GM10847 (cell line): Measurements from ENCODE around the gene AUNIP.

Experiments
- POLR2A ChIP-seq: IDR thresholded peaks from 2 replicates; pipeline ENCODE4 v1.6.1; 2011; ENCODE audit not compliant: insufficient read length; ENCODE audit errors: extremely low read depth

AUNIP gene

DNA sequence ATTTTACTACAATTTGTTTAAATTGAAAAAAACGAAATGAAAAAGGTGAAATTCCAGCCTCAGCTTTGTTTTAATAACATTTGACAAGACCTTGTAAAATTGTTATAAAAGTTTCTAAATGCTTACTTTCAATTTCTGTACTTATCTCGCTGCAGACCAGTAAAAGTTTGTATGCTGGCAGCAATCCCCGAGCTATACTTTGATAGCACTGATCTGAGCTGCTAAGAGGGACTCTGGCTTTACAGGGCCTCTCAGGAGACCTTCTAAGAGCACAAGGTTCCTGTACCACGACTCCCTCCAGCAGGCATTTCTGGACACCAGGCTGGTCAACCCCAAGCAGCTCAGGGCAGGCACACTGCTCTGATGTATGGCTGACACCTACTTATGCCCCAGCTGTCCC, 33.9 kb upstream of the AUNIP start:
- TF ChIP-seq POLR2A: no peak

DNA sequence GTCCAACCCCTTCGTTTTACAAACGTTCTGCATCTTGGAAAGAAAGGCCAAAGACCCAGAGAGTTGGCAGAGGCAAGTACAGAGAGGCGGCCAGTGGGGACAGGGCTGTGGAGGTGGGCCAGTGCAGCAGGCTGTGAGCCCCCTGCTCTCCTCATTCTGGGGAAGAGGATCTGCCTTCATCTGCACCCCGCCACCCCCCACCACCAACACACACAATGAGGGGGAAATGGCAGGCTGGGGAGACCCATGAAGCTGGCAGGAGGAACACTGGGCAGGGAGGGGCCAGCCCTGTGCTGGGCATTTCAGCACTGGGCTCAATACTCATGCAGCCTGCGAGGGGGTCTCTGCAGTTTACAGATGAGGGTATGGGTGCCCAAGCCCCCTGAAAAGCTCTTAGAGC, 32.3 kb upstream of the AUNIP start:
- TF ChIP-seq POLR2A: no peak

DNA sequence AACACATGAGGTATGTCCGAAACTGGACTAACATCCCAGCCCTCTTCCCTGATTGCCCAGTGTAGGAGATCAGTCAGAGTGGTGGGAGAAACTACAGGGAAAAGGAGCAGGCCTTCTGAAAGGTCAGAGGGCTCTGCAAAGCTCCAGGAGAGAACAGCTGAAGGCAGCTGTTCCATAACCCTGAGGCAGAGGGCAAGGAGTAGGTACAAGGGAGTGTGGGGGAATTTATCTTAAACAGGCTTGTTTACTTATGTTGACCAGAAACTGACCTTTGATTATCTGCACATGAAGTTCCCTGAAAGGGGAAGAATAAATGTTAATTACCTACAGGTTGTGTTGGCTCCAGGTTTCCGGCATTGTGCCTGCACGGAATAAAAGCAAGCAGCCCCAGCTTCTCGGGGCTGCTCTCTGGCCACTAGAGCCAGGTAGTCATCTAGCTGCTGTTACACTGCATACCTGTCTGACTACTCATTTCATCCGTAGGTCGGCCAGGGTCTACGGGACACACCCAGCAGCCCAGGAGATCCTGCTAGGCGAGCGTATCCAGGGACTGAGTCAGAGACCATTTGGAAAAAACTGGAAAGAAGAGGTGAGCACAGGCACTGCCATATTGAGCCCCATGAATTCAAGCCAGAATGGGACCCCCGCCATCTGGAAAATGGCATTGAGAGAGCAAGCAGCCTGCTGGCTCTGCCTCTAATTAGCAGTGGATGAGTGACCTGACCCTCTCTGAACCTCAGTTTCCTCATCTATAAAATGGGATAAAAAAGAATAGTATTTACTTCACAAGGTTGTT, 31.2 kb upstream of the AUNIP start:
- TF ChIP-seq POLR2A: no peak

DNA sequence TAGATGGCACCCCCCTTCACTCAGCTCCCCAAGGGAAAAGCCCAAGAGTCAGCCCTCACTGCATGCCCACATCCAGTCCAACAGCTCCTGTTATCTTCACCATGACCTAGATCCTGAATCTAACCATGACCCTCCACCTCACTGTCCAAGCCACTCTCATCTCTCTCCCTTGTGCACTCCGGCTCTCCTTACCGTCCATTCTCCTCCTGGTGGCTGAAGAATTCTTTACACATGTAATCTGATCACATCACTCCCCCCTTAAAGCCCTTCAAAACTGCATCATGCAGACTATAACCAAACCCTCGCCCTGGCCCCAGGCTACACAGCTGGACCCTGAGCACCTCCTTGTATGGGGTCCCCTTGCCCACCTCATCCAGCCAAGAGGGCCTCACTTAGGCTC, 30.2 kb upstream of the AUNIP start:
- no peak for TF ChIP-seq POLR2A

DNA sequence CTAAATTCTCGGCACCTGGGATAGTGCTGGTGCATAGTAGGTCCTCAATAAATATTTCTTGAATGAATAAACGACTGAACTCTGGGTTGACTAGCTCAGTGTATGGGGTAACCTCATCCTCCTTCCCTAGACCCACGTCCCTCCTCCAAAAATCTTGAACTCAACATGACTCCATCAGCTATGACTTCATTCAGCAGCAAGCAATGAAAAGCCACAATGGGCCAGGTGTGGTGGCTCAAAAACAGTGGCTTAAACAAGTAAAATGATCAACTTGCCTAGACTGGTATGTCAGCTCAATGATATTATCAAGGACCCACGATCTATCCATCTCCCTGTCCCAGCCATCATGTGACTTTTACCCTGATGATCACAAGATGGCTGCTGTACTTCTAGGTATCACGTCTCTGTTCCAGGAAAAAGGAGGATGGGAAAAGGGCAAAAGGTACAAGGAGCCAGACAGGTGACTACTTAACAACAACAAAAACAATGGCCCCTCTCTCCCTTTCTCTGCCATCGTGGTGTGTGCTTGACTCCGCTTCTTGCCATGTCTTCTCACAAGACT, 29.2 kb upstream of the AUNIP start:
- TF ChIP-seq POLR2A: no peak

DNA sequence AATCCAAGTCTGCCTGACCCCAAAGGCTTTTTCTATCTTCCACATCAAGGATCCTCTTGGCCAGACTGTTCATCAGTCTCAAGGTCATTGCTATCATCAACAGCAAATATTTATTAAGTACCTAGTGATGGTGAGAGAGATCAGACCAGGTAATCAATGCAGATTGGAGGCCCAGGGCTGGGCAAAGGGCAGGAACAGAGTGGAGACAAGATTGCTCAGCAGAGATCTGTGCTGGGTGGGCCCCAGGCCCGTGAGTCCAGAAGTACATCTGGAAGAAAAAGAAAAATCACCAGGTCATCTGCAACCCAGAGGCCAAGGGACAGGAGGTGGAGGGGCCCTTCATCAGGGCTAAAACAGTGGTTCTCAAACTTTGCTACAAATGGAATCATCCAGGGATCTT, 26.3 kb upstream of the AUNIP start:
- no peak for TF ChIP-seq POLR2A

DNA sequence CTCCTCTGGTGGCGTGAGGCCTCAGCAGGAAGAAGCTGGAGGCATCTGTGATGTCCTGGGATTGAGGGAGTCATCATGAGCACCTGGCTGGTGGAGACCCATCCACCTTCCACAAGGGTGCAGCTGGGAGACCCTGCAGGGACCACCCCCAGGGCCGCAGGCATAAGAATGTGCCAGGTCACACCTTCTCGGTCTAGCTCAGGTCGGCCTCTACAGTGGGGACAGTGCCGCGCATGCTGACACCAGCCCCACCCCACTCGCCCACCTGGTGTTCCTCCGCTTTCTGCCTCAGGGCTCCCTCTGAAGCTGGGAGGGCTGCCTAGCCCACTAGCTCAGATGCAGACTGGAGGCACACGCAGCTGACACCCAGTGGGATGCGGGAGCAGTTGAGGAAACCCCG, 22.0 kb upstream of the AUNIP start:
- TF ChIP-seq POLR2A: no peak

DNA sequence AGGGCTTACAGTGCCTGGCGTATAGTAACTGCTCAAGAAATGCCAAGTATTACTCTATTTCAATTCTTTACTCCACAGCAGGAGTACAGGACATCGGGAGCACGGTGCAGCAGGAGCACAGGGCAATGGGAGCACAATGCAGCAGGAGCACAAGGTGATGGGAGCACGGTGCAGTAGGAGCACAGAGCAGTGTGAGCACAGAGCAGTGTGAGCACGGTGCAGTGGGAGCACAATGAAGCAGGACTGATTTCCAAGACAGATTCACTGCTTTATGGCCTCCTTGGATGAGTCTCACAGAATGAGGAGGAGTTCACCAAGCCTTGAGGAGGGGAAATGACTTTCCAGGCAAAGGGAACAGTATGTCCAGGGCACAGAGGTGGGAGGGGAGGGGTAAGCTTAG, 21.3 kb upstream of the AUNIP start:
- no peak for TF ChIP-seq POLR2A

DNA sequence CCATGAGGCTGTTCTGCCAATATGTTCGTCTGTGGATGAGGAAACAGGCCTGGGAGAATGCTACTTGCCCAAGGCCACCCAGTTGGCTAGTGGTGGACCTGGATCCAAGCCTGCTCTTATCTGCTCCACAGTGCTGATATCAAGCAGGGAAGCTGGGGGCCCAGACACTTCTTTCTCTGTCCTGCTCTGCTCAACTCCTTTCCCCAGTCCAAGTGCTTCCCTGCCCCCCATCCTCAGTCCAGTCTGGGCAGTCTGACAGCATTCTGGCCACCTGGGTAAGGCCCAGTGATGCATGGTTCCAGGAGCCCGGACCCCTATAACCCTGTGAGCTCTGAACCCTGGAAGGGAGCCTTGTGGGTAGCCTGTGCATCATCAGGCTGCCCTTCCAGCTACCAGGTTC, 20.4 kb upstream of the AUNIP start:
- no peak for TF ChIP-seq POLR2A

DNA sequence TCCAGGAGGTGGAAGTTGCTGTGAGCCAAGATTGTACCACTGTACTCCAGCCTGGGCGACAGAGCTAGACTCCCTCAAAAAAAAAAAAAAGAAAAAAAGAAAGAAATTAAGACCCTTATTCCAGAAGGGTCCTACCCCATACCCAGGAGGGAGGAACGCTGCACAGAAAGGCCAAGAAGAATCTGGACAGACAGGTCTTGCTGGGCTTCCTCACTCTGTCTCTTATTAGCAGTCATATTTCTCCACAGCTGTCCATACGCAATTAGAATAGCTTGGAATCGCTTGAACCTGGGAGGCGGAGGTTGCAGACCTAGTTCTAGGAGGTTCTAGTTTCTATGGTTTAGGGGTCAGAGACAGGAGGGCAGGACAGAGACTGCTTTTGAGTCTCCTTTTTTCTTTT, 19.4 kb upstream of the AUNIP start:
- TF ChIP-seq POLR2A: no peak

DNA sequence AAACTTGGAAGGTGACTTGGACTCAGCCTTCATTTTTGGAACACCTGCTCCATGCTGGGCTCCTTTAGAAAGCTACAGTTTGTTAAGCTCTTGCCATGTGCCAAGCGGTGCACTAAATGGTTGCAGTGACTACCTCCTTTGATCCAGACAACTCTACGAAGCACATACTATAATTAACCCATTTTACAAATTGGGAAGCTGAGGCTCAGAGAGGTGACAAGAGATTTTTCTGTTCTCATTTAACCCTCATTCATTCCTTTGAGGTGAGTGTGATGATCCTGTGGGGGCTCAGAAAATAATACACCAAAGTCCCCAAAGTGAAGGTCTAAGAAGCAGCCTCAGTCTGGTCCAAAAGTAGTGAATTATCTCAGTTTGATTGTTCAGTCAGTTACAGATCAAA, 17.9 kb upstream of the AUNIP start:
- TF ChIP-seq POLR2A: no peak

DNA sequence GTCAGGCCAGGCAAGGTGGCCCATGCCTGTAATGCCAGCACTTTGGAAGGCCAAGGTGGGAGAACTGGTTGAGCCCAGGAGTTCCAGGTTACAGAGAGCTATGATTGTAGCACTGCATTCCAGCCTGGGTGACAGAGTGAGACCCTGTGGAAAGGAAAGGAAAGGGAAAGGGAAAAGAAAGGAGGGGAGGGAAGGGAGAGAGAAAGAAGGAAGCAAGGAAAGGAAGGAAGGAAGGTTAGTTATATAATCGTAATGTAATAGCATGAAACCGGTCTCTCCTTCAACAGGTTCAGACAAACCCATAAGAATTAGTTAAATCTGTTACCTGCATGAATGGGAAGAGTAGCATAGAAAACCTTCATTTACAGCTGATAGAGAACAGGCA, 17.4 kb upstream of the AUNIP start:
- TF ChIP-seq POLR2A: no peak

DNA sequence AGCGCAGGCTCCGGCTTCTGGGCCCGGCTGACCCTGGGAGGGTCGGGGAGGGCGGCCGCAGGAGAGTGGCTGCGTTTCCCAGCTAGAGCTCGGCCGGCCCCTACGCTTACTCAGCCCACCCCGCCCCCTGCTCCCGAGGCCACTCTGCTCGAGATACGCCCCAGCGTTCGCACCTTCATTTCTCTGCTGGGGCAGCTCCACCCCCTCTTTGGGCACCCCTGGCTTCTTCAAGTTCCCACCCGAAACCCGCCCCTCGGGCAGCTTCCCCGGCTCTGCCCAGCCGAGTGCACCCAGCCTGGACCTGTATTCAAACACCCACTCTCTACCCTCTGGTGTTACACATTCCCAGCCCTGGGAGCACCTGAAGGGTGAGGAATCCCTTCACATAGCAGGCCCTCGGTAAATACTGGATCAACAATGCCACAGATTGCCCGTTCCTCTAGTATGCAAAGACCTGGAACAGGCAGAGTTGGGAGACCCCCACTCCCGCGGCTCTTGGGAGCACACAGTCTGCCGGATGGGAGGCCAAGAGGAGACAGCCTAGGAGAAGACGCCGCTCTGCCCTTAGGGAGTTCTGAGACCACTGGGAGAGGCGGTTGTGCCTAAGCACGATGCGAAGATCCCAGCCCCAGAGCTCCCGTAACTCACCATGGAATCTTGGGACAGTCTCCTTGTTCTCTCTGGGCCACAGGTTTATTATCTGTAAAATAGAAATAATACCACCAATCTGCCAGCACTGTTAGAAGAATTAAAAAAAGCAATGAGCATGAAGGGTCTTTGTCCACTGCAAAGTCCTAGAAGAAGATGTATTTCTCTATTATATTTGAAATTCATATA, 16.8 kb upstream of the AUNIP start:
- TF ChIP-seq POLR2A: no peak

DNA sequence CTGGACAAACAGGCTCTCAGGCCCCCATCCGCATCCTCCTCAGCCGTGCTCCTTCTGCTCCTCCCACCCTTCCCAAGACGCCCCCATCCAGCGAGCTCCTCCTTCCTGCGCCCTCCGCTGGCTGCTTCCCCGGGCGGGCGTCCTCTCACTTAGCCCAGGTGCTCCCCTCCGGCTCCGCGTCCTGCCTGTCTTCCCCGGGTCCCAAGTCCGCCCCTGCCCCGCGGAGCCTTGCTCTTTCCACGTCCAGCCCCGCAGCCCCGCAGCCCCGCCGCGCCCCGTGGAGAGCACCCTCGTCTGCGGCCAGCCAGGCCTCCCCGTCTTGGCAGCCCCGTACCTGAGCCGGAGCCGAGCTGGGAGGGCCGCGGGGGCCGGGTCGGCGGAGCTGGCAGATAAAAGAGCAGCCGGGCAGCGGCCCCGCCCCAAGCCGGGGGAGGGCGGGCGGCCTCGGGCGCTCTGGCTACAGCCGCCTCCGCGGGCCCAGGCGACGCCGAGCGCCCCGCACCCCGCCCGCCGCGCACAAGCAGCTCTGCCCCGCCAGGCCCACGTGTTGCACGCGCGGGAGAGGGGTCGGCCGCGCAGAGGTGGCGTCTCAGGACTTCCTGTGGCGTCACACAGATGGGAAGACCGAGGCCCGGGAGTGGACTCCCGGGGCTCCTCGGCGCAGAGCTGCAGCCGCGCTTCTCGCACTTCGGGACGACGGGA, 16.0 kb upstream of the AUNIP start, which contains the start of gene PAQR7:
PAQR7 (minus strand) TSS at position 555 of the 702 bp plus-strand sequence. CDS start 11,869 bp downstream, outside the sequence.
- TF ChIP-seq POLR2A: peak; percentile 25

DNA sequence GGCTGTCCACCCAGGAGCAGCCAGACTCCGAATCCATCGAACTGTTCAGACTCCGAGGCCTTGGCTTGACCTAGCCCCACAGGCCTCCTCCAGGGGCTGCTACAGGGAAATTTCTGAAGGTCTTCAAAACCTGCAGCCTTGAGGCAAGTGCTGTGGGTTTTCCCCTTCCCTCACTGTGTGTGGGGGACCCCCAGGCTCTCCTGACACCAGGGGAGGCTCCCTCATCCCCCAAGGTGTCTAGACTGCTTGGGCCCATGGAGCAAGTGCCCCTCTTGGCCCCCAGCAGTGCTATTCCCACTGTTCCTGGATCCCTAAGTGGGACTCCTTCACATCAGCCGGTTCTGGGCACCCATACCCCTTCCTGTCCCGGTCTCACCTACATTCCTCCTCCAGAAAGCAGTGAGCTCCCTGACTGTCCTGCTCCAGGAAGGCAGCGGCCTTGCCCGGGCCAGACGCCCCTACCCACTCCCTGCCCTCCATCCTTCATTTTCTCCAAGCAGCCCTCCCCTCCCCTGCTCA, 15.4 kb upstream of the AUNIP start:
- no peak for TF ChIP-seq POLR2A
